A549 (cell line): ENCODE results near the gene POLDIP3. TPM values are rescaled to one million over a fixed set of nuclear protein-coding genes. Genes with fewer than 3 reads are reported as not detected.

Experiments used
- ATAC-seq, 2 experiments: fragments of 200-7000 bp in 1 of 2; fragments of >200 bp in 1 of 2; cut with Nextera tagmentation in 1 of 2; cut with Tn5 transposase in 1 of 2; 3 replicates each; pipeline versions ENCODE4 v1.8.0 to v1.9.1; 2018 to 2020; ENCODE audit warnings: mild to moderate bottlenecking in 1 of 2, moderate library complexity in 1 of 2
- CTCF ChIA-PET: fragments of 300-600 bp; sonication (Branson Sonifier 250); formaldehyde crosslinking; extraction: SDS; loops from one replicate; lab custom pipeline; 2021; ENCODE audit warnings: antibody characterized with exemption, inconsistent platforms; lab: Yijun Ruan, JAX
- POLR2A ChIA-PET: fragments of 350-600 bp; formaldehyde crosslinking; extraction: SDS; loops from one replicate; lab custom pipeline; 2021; ENCODE audit warnings: antibody characterized with exemption, inconsistent platforms; lab: Yijun Ruan, JAX
- DNase-seq, 2 experiments: peaks; one replicate each; pipeline versions ENCODE4 v3.0.0 to v3.0.0-alpha.2; 2011 to 2016; ENCODE audit warnings: low read depth in 1 of 2, low spot score in 1 of 2
- FAIRE-seq: peaks from 2 replicates; lab custom pipeline; 2011; peaks lifted over from hg19 to GRCh38; lab: Jason Lieb, UNC
- H3K27ac ChIP-seq, 2 experiments: fragments of >200 bp; sonication (Bioruptor Twin); formaldehyde crosslinking; 3 replicates each; pipeline ENCODE4 v1.5.1; 2016 to 2017
- H3K4me1 ChIP-seq: fragments of >200 bp; sonication (Bioruptor Twin); formaldehyde crosslinking; 3 replicates; pipeline ENCODE4 v1.6.1; 2016
- H3K4me2 ChIP-seq: fragments of >200 bp; sonication (Bioruptor Twin); formaldehyde crosslinking; 3 replicates; pipeline ENCODE4 v1.6.1; 2016
- H3K4me3 ChIP-seq: fragments of >200 bp; sonication (Bioruptor Twin); formaldehyde crosslinking; 3 replicates; pipeline ENCODE4 v1.5.1; 2016
- H3K9me3 ChIP-seq: fragments of >200 bp; sonication (Bioruptor Twin); formaldehyde crosslinking; 3 replicates; pipeline ENCODE4 v1.6.1; 2016
- CBX2 ChIP-seq: fragments of 200-600 bp; sonication (generic); IDR thresholded peaks from 2 replicates; pipeline ENCODE4 v1.6.1; 2016; ENCODE audit warnings: low read depth, mild to moderate bottlenecking, borderline replicate concordance
- CBX8 ChIP-seq: fragments of 200-600 bp; sonication (generic); IDR thresholded peaks from 2 replicates; pipeline ENCODE4 v1.6.1; 2016
- EHF ChIP-seq: fragments of 250-450 bp; sonication (Bioruptor Pico); IDR thresholded peaks from 2 replicates; pipeline ENCODE4 v1.5.0; 2020; ENCODE audit warnings: mild to moderate bottlenecking
- EHMT2 ChIP-seq: fragments of 200-600 bp; sonication (generic); IDR thresholded peaks from 2 replicates; pipeline ENCODE4 v1.6.1; 2016; ENCODE audit warnings: antibody characterized with exemption, low read depth, mild to moderate bottlenecking, moderate library complexity
- FOXS1 ChIP-seq: fragments of 250-450 bp; sonication (Bioruptor Pico); IDR thresholded peaks from 2 replicates; pipeline ENCODE4 v1.5.0; 2020; ENCODE audit warnings: mild to moderate bottlenecking, moderate library complexity
- HDAC2 ChIP-seq: fragments of 200-600 bp; sonication (generic); IDR thresholded peaks from 2 replicates; pipeline ENCODE4 v1.6.1; 2016
- HES2 ChIP-seq: fragments of >200 bp; sonication (Bioruptor Twin); formaldehyde crosslinking; IDR thresholded peaks from 2 replicates; pipeline ENCODE4 v1.6.1; 2016
- HEYL ChIP-seq: fragments of 250-450 bp; sonication (Bioruptor Pico); IDR thresholded peaks from 2 replicates; pipeline ENCODE4 v1.8.0; 2021; ENCODE audit warnings: mild to moderate bottlenecking, moderate library complexity
- HOXB13 ChIP-seq: fragments of 250-450 bp; sonication (Bioruptor Pico); IDR thresholded peaks from 2 replicates; pipeline ENCODE4 v1.5.0; 2020; ENCODE audit warnings: low read depth, mild to moderate bottlenecking, moderate library complexity
- JUNB ChIP-seq: fragments of >200 bp; sonication (Bioruptor Twin); formaldehyde crosslinking; IDR thresholded peaks from 2 replicates; pipeline ENCODE4 v1.6.1; 2016
- MAFK ChIP-seq: fragments of 450-650 bp; IDR thresholded peaks from 2 replicates; pipeline ENCODE4 v1.6.1; 2014; ENCODE audit not compliant: partially characterized antibody
- MYC ChIP-seq: IDR thresholded peaks from 2 replicates; pipeline ENCODE4 v1.6.1; 2012; ENCODE audit warnings: mild to moderate bottlenecking, inconsistent platforms, low read length, improper control_type of control experiment, borderline replicate concordance
- NPAS2 ChIP-seq: fragments of 250-450 bp; sonication (Bioruptor Pico); IDR thresholded peaks from 2 replicates; pipeline ENCODE4 v1.8.0; 2022; ENCODE audit warnings: mild to moderate bottlenecking, moderate library complexity, borderline replicate concordance
- NR3C1 ChIP-seq: fragments of >200 bp; sonication (Bioruptor Twin); formaldehyde crosslinking; IDR thresholded peaks from 3 replicates; pipeline ENCODE4 v1.6.1; 2017
- PHF8 ChIP-seq: fragments of 200-600 bp; sonication (generic); IDR thresholded peaks from 2 replicates; pipeline ENCODE4 v1.6.1; 2016; ENCODE audit warnings: low read depth, mild to moderate bottlenecking, antibody characterized with exemption, moderate library complexity, borderline replicate concordance
- POLR2A ChIP-seq: IDR thresholded peaks from 2 replicates; pipeline ENCODE4 v1.6.1; 2012; ENCODE audit warnings: mild to moderate bottlenecking, low read length
- POLR2AphosphoS2 ChIP-seq: conservative IDR thresholded peaks from 2 replicates; pipeline ENCODE4 v1.6.1; 2012; ENCODE audit warnings: low read length, improper control_type of control experiment, inconsistent platforms
- RCOR1 ChIP-seq: fragments of 150-350 bp; IDR thresholded peaks from 2 replicates; pipeline ENCODE4 v1.6.1; 2014; ENCODE audit warnings: antibody characterized with exemption, low read length, low read depth
- REST ChIP-seq: fragments of 200-600 bp; sonication (generic); IDR thresholded peaks from 2 replicates; pipeline ENCODE4 v1.6.1; 2016; ENCODE audit warnings: antibody characterized with exemption, mild to moderate bottlenecking, moderate library complexity
- SMC3 ChIP-seq: fragments of >200 bp; sonication (Bioruptor Twin); formaldehyde crosslinking; IDR thresholded peaks from 3 replicates; pipeline ENCODE4 v1.6.1; 2018; ENCODE audit warnings: inconsistent platforms
- TP53 ChIP-seq: fragments of 250-450 bp; sonication (Bioruptor Pico); IDR thresholded peaks from 2 replicates; pipeline ENCODE4 v1.5.0; 2021; ENCODE audit warnings: mild to moderate bottlenecking, moderate library complexity
- USF2 ChIP-seq: fragments of 450-650 bp; IDR thresholded peaks from 2 replicates; pipeline ENCODE4 v1.6.1; 2014; ENCODE audit warnings: antibody characterized with exemption
- ZNF302 ChIP-seq: fragments of 250-450 bp; sonication (Bioruptor Pico); IDR thresholded peaks from 2 replicates; pipeline ENCODE4 v1.9.0; 2021; ENCODE audit warnings: inconsistent platforms, mild to moderate bottlenecking, moderate library complexity
- ZSCAN20 ChIP-seq: fragments of 250-450 bp; sonication (Bioruptor Pico); IDR thresholded peaks from 2 replicates; pipeline ENCODE4 v1.8.0; 2022; ENCODE audit warnings: mild to moderate bottlenecking, moderate library complexity
- WGBS: methylation state at CpG from one replicate; pipeline ENCODE4 v1.1.6; 2017; ENCODE audit errors: missing lambda C conversion rate; 5-methylcytosine and 5-hydroxymethylcytosine counted together
- polyA plus RNA-seq, 4 experiments: library from polyadenylated mRNA; depleted of rRNA in 3 of 4; stranded (reverse); fragments of >200 nt; fragmentation: RNase III in 1 of 4; extraction: RNeasy Plus Mini Kit Qiagen cat#74134 plus additional on column Dnase treatment in 1 of 4; gene quantifications; 2 replicates in 3 of 4; 3 replicates in 1 of 4; pipeline ENCODE4 v1.2.3, GENCODE V29; 2011 to 2017

The POLDIP3 gene
- polyA plus RNA-seq, 2 of the 4 experiments (the other 2 are of a cell fraction) = 31.5 to 31.8 TPM

GRCh38 chr22:42603427-42603826, 11.3 kb downstream of the POLDIP3 start (continued):
- TF ChIP-seq REST = no peak
- no peak for TF ChIP-seq FOXS1 (CRISPR knock-in tag)
- no peak for TF ChIP-seq POLR2A
- TF ChIP-seq TP53 (CRISPR knock-in tag) = no peak
- TF ChIP-seq EHMT2 = no peak
- TF ChIP-seq NPAS2 (CRISPR knock-in tag) = no peak
- TF ChIP-seq SMC3 = no peak
- TF ChIP-seq HEYL = no peak
- TF ChIP-seq ZSCAN20 = no peak
- no peak for TF ChIP-seq USF2
- TF ChIP-seq ZNF302 (CRISPR knock-in tag) = no peak
- no peak for TF ChIP-seq JUNB
- no peak for TF ChIP-seq MAFK
- TF ChIP-seq HES2 = no peak

GRCh38 chr22:42602470-42602869, 12.2 kb downstream of the POLDIP3 start:
- ATAC-seq (no peak), FAIRE-seq (no peak), DNase-seq (no peak)
- 83% methylated on average over 2 of the region's 2 CpGs for WGBS
- H3K4me3 ChIP-seq = no peak overlapping the region
- no peak for TF ChIP-seq RCOR1
- no peak for TF ChIP-seq CBX8
- no peak for TF ChIP-seq EHF (CRISPR knock-in tag)
- TF ChIP-seq USF2 = no peak
- TF ChIP-seq CBX2 = no peak
- no peak for TF ChIP-seq HOXB13 (CRISPR knock-in tag)
- TF ChIP-seq POLR2AphosphoS2 = no peak
- TF ChIP-seq MAFK = no peak
- no peak for TF ChIP-seq JUNB
- no peak for TF ChIP-seq REST
- no peak for TF ChIP-seq FOXS1 (CRISPR knock-in tag)
- TF ChIP-seq HES2 = no peak
- TF ChIP-seq PHF8 = no peak
- no peak for TF ChIP-seq MYC
- TF ChIP-seq HDAC2 = no peak
- TF ChIP-seq EHMT2 = no peak
- TF ChIP-seq NR3C1 = no peak
- TF ChIP-seq HEYL = no peak
- H3K9me3 ChIP-seq = no peaks in the 10 kb centered on the region
- H3K4me2 ChIP-seq = no peak overlapping the region
- no peaks in the 10 kb centered on the region for H3K4me1 ChIP-seq
- POLR2A ChIA-PET = interaction anchor here (1.2 kb wide), 1 partner anchor 12 kb away, joined by 5 read pairs; the partner anchor contains the start of gene POLDIP3
- CTCF ChIA-PET = no interaction called here
- no peak overlapping the region for H3K27ac ChIP-seq
